Measurements from ENCODE around the gene RAB3GAP1. TPM values are rescaled to one million over a fixed set of nuclear protein-coding genes. Genes with fewer than 3 reads are reported as not detected.

RAB3GAP1 gene
- total RNA-seq: 33.1 and 33.5 TPM in 2 replicates

GRCh38 chr2:135052042-135052876 is at the start of gene RAB3GAP1:
RAB3GAP1 (plus strand) TSS chr2:135052292; CDS start chr2:135052308, 16 bp downstream.

DNA sequence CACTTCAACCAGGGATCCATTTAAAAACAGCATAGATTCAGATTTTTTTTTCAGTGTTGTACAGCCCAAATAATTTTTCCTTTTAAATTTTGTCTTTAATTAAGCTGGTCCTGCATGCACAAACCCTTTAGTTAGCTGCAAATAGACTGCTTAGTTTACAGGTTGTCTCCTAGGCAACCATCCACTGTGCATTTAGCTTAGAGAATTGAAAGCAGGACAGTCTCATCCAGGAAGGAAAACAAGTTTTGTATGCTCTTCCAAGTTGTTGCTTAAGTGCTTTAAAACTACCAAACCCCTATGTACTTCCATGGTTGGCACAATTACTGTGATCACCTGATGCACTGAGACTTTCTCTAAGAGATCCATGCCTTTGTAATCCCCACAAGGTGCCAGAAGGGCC is 4.8 kb upstream of the RAB3GAP1 start, which contains the start of gene MAP3K19:
MAP3K19 (minus strand) TSS at position 148 of the 400 bp plus-strand sequence. CDS start 22,800 bp downstream, outside the sequence.

Other genes with a start within 250 kb of the RAB3GAP1 start
- gene ACMSD, start 213.7 kb upstream of the RAB3GAP1 start, total RNA-seq: not detected in 2 replicates
- gene CCNT2, start 133.5 kb upstream of the RAB3GAP1 start, total RNA-seq: 8.3 and 16.7 TPM in 2 replicates
- not detected in 2 replicates for gene MAP3K19, start 4.8 kb upstream of the RAB3GAP1 start, total RNA-seq

Data from pericardium fibroblast (primary cell).